A673 (cell line): ENCODE data around the gene ATP6V1F.

Experiments
- CTCF ChIP-seq: fragments of 300-800, 200-600 bp; sonication (generic); conservative IDR thresholded peaks from 2 replicates; pipeline ENCODE4 v1.5.1; 2017; ENCODE audit warnings: low read depth, mild to moderate bottlenecking, antibody characterized with exemption, low read length, moderate library complexity, mixed read lengths
- EZH2 ChIP-seq: fragments of 200-600 bp; sonication (generic); IDR thresholded peaks from 2 replicates; pipeline ENCODE4 v1.6.1; 2017; ENCODE audit warnings: borderline replicate concordance, low read depth, mild to moderate bottlenecking, mixed read lengths, antibody characterized with exemption, low read length; ENCODE audit not compliant: poor library complexity, severe bottlenecking

GRCh38 chr7:128869138-128869943 lies 6.7 kb downstream of the ATP6V1F start:
- TF ChIP-seq CTCF (0 out of 2 replicates have a peak, but pooled peaks have one; percentile 13), EZH2 (no peak)
